GM12878 (cell line): ENCODE data around the gene SMC1B. TPM values are rescaled to one million over a fixed set of nuclear protein-coding genes. Genes with fewer than 3 reads are reported as not detected.

Experiments
- ATAC-seq: fragments of 200-7000 bp; cut with Tn5 transposase; 3 replicates; pipeline ENCODE4 v1.9.1; 2020; ENCODE audit warnings: mild to moderate bottlenecking, moderate library complexity
- BruUV-seq: library from RNA; stranded (reverse); fragments of 400-500 nt; replicated peaks from 2 replicates; lab custom pipeline; 2021; lab: Mats Ljungman, UMichigan
- CTCF ChIA-PET: fragments of 300-600 bp; sonication (Branson Sonifier 250); formaldehyde crosslinking; extraction: SDS; loops from one replicate; lab custom pipeline; 2021; ENCODE audit warnings: inconsistent platforms; lab: Yijun Ruan, JAX
- POLR2A ChIA-PET: fragments of 350-600 bp; formaldehyde crosslinking; extraction: SDS; loops from one replicate; lab custom pipeline; 2021; ENCODE audit warnings: inconsistent platforms; lab: Charles Lee
- RAD21 ChIA-PET: fragments of 300-600 bp; sonication (Branson Sonifier 250); formaldehyde crosslinking; loops from one replicate; lab custom pipeline; 2023; ENCODE audit warnings: antibody characterized with exemption; ENCODE audit not compliant: unreplicated experiment; lab: Charles Lee
- SMC1A ChIA-PET: fragments of 300-600 bp; sonication (Branson Sonifier 250); formaldehyde crosslinking; loops from one replicate; lab custom pipeline; 2023; ENCODE audit not compliant: unreplicated experiment, uncharacterized antibody; lab: Charles Lee
- DNase-seq: peaks from one replicate; pipeline ENCODE4 v3.0.0-alpha.2; 2011; ENCODE audit warnings: low read depth, low spot score
- FAIRE-seq: peaks from 3 replicates; lab custom pipeline; 2011; peaks lifted over from hg19 to GRCh38; lab: Jason Lieb, UNC
- H2AFZ ChIP-seq: 2 replicates; pipeline ENCODE4 v1.6.0; 2011; ENCODE audit warnings: low read depth, low read length, control low read depth; ENCODE audit not compliant: control insufficient read depth
- H3K27ac ChIP-seq: 2 replicates; pipeline ENCODE4 v1.5.1; 2011; ENCODE audit warnings: control low read depth; ENCODE audit not compliant: control insufficient read depth, insufficient read depth
- H3K27me3 ChIP-seq, 2 experiments: replicated peaks in 1 of 2; 2 replicates each; pipeline versions ENCODE4 v1.6.0 to v1.6.1; 2011; ENCODE audit warnings: low read length in 1 of 2; ENCODE audit not compliant: control insufficient read depth in 2 of 2, insufficient read depth in 2 of 2
- H3K36me3 ChIP-seq, 2 experiments: 2 replicates each; pipeline ENCODE4 v1.5.1; 2011; ENCODE audit warnings: low read length in 1 of 2; ENCODE audit not compliant: control insufficient read depth in 2 of 2, insufficient read depth in 2 of 2
- H3K4me1 ChIP-seq: 2 replicates; pipeline ENCODE4 v1.6.1; 2011; ENCODE audit warnings: mild to moderate bottlenecking, low read length, moderate library complexity, mixed read lengths; ENCODE audit not compliant: control insufficient read depth, insufficient read depth
- H3K4me2 ChIP-seq: 2 replicates; pipeline ENCODE4 v1.6.0; 2011; ENCODE audit warnings: control low read depth; ENCODE audit not compliant: control insufficient read depth, insufficient read depth
- H3K4me3 ChIP-seq: fragments of 200-600 bp; sonication (generic); 2 replicates; pipeline ENCODE4 v1.5.1; 2016
- H3K79me2 ChIP-seq: 2 replicates; pipeline ENCODE4 v1.6.0; 2011; ENCODE audit warnings: low read length; ENCODE audit not compliant: control insufficient read depth, insufficient read depth
- H3K9ac ChIP-seq: 2 replicates; pipeline ENCODE4 v1.8.0; 2011; ENCODE audit warnings: low read length, control low read depth, mixed read lengths; ENCODE audit not compliant: control insufficient read depth, insufficient read depth
- H3K9me3 ChIP-seq: replicated peaks from 3 replicates; pipeline ENCODE4 v1.5.1; 2011; ENCODE audit warnings: mild to moderate bottlenecking, low read length; ENCODE audit not compliant: control insufficient read depth, insufficient read depth
- H4K20me1 ChIP-seq: 2 replicates; pipeline ENCODE4 v1.6.0; 2011; ENCODE audit not compliant: control insufficient read depth, insufficient read depth
- E4F1 ChIP-seq: fragments of 450-650 bp; IDR thresholded peaks from 2 replicates; pipeline ENCODE4 v1.6.1; 2018; ENCODE audit warnings: borderline replicate concordance, mild to moderate bottlenecking; ENCODE audit not compliant: partially characterized antibody
- HDAC2 ChIP-seq: fragments of 200-600 bp; sonication (generic); IDR thresholded peaks from 2 replicates; pipeline ENCODE4 v1.6.1; 2017
- MXI1 ChIP-seq: fragments of 150-350 bp; IDR thresholded peaks from 2 replicates; pipeline ENCODE4 v1.6.1; 2011; ENCODE audit warnings: low read depth, mild to moderate bottlenecking, inconsistent platforms, low read length, improper control_type of control experiment
- NFYB ChIP-seq: IDR thresholded peaks from 2 replicates; pipeline ENCODE4 v1.6.1; 2011; ENCODE audit warnings: low read depth, mild to moderate bottlenecking, low read length, improper control_type of control experiment, moderate library complexity; ENCODE audit not compliant: insufficient read depth
- RB1 ChIP-seq: fragments of 450-650 bp; formaldehyde crosslinking; IDR thresholded peaks from 2 replicates; pipeline ENCODE4 v1.6.1; 2017; ENCODE audit warnings: mild to moderate bottlenecking, borderline replicate concordance
- SMAD1 ChIP-seq: fragments of 450-650 bp; IDR thresholded peaks from 2 replicates; pipeline ENCODE4 v1.6.1; 2018; ENCODE audit warnings: mild to moderate bottlenecking, low read depth; ENCODE audit not compliant: partially characterized antibody
- SP1 ChIP-seq: IDR thresholded peaks from one replicate; pipeline ENCODE4 v1.6.1; 2011; ENCODE audit warnings: low read depth, low read length
- SREBF1 ChIP-seq: IDR thresholded peaks from 2 replicates; pipeline ENCODE4 v1.6.1; 2012; ENCODE audit warnings: mild to moderate bottlenecking, low read length
- STAT3 ChIP-seq: IDR thresholded peaks from 2 replicates; pipeline ENCODE4 v1.6.1; 2011; ENCODE audit warnings: low read depth, low read length, improper control_type of control experiment
- TARDBP ChIP-seq: IDR thresholded peaks from 2 replicates; pipeline ENCODE4 v1.6.1; 2016; ENCODE audit warnings: borderline replicate concordance
- USF2 ChIP-seq: IDR thresholded peaks from 2 replicates; pipeline ENCODE4 v1.6.1; 2011; ENCODE audit warnings: low read depth, low read length, improper control_type of control experiment, borderline replicate concordance
- WGBS: methylation state at CpG from one replicate; pipeline ENCODE4 v1.1.6; 2016; ENCODE audit warnings: low lambda C conversion rate; ENCODE audit not compliant: insufficient replicate concordance, insufficient coverage; ENCODE audit errors: missing lambda C conversion rate; 5-methylcytosine and 5-hydroxymethylcytosine counted together
- in situ Hi-C: fragments of 300-500 bp; cut with MboI; formaldehyde crosslinking; loops from 9 replicates; pipeline ENCODE4 v1.14.3; 2018; ENCODE audit warnings: mixed read lengths
- intact Hi-C: fragments of 100-400 bp; cut with micrococcal nuclease; formaldehyde crosslinking; loops from one replicate; pipeline ENCODE4 v1.14.2; 2022; ENCODE audit not compliant: unreplicated experiment
- polyA plus RNA-seq, 11 experiments: library from polyadenylated mRNA; depleted of rRNA in 4 of 11; unstranded in 6 of 11; stranded (reverse) in 5 of 11; fragments of >200 nt; fragmentation: Nextera tagmentation in 4 of 11; fragmentation: Illumina TruSeq in 1 of 11; extraction: Ambion mirVana in 4 of 11; extraction: Trizol in 1 of 11; gene quantifications; 1 replicate in 1 of 11; 2 replicates in 10 of 11; pipeline versions ENCODE4 v1.2.1 to v1.2.3, GENCODE V29; 2011 to 2016; ENCODE audit warnings: inconsistent platforms in 2 of 11, missing spikeins in 2 of 11, low read depth in 1 of 11
- total RNA-seq, 4 experiments: library from RNA; depleted of rRNA in 3 of 4; stranded (reverse); fragments of >200 nt in 3 of 4; fragmentation: Illumina TruSeq in 1 of 4; extraction: Trizol in 1 of 4; gene quantifications; 2 replicates each; pipeline versions ENCODE4 v1.2.1 to v1.2.3, GENCODE V29; 2013 to 2021

SMC1B gene
- total and polyA plus RNA-seq, 10 of the 15 experiments (the other 5 are each of a cell fraction or from before 2014, with no cell fraction given): not detected

GRCh38 chr22:45338795-45339194, 74.6 kb downstream of the SMC1B start (continued):
- TF ChIP-seq E4F1: no peak
- TF ChIP-seq STAT3: no peak
- no peak for TF ChIP-seq USF2
- no peak for TF ChIP-seq SP1
- no peak for TF ChIP-seq NFYB
- TF ChIP-seq SMAD1: no peak
- TF ChIP-seq SREBF1: no peak
- no peak for TF ChIP-seq MXI1
- no peak for TF ChIP-seq TARDBP
- TF ChIP-seq RB1: no peak
- TF ChIP-seq, all 136 proteins: peak for 0

- CTCF ChIA-PET: no interaction called here
- Histone ChIP-seq H3K4me1 (no peaks in the 10 kb centered on the region), H2AFZ (no peak overlapping the region), H3K4me2 (no peak overlapping the region), H3K27ac (no peak overlapping the region), H3K36me3 (peaks cover 9 to 15% of the 10 kb centered on the region in 2 experiments; a peak in 3 of 4 replicates), H3K9me3 (no peaks in the 10 kb centered on the region), H3K27me3 (no peaks in the 10 kb centered on the region), H4K20me1 (no peaks in the 10 kb centered on the region), H3K9ac (no peak overlapping the region), H3K4me3 (no peak overlapping the region), H3K79me2 (no peaks in the 10 kb centered on the region)
- intact Hi-C loops: no loop called here
- FAIRE-seq (no peak), DNase-seq (no peak), ATAC-seq (no peak)
- in situ Hi-C loops: no loop called here
- WGBS: 84% methylated on average over 9 of the region's 9 CpGs
- SMC1A ChIA-PET: no interaction called here
- POLR2A ChIA-PET: no interaction called here
- no peak for TF ChIP-seq HDAC2
- RAD21 ChIA-PET: no interaction called here
- no TSS peak for BruUV-seq
Observed at GRCh38 chr22:45337536-45337935, 75.9 kb downstream of the SMC1B start.
